HG02973 (cell line): ENCODE measurements around the gene CYB5R3.
"Not testable (repeated sequence)": the region's sequence is repeated elsewhere in the genome, so short reads cannot be mapped to it uniquely, and the experiment has no call there.

Experiments
- ATAC-seq: cut with Tn5 transposase; IDR thresholded peaks from one replicate; pipeline ENCODE4 v1.9.1; 2021; ENCODE audit warnings: moderate library complexity; ENCODE audit not compliant: unreplicated experiment

The CYB5R3 gene

DNA sequence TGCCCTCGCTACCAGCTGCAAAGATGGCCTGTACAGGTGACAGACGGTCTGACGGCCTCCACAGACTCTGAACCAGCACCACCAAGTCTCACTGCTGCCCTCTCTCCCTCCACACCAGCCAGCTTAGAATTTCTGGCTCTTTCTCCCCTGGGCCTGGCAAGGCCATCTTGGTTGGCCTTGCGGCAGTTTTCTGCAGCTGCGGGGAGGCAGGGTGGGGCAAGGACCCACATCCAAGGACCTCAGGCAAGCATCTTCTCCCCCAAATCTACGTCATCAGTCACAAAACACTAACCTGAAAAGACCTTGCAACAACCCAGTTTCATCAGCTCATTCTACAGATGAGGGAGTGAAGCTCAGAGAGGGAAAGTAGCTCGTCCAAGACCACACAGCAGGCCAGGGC, 22.8 kb downstream of the CYB5R3 start:
- ATAC-seq: no peak

DNA sequence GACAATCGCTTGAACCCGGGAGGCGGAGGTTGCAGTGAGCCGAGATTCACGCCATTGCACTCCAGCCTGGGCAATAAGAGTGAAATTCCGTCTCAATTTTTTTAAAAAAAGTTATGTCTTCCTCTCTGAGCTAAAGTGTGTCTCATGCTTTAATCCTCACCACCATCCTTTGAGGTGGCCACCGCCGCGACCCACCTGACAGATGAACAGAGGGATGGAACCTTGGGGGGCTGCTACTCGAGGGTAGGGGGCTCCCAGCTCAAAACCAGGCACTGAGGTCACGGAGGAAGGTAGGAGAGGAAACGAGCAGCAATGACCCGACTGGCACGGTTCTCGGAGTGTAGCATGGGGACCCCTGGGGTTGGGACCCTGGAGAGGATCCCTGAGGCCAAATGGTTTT, 23.8 kb downstream of the CYB5R3 start:
- no peak for ATAC-seq

DNA sequence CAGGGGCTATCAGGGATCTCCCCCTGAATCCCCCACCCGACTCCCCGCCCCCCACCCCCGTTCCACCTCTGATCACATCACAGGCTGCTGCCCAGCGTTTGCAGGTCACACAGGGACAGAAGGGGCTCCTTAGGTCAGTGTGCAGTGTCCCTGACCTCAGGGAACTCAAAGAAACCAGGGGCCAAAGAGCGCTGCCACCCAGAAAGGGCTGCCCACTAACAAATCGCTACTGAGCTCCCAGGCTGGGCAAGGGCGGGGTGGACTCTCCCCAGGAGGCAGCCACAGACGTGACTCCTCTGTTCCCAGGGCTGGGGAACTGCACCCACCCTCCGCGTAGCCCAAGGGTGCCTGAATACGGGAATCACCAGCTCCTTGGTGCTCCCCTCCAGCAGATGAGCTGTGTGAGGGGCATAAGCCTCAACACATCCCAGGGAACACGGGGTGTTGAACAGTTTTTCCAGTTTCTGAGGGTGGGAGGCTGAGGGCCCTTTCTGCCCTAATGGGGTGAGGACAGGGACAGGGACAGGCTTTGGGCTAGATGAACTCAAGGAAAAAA, 24.6 kb downstream of the CYB5R3 start:
- ATAC-seq: no peak

DNA sequence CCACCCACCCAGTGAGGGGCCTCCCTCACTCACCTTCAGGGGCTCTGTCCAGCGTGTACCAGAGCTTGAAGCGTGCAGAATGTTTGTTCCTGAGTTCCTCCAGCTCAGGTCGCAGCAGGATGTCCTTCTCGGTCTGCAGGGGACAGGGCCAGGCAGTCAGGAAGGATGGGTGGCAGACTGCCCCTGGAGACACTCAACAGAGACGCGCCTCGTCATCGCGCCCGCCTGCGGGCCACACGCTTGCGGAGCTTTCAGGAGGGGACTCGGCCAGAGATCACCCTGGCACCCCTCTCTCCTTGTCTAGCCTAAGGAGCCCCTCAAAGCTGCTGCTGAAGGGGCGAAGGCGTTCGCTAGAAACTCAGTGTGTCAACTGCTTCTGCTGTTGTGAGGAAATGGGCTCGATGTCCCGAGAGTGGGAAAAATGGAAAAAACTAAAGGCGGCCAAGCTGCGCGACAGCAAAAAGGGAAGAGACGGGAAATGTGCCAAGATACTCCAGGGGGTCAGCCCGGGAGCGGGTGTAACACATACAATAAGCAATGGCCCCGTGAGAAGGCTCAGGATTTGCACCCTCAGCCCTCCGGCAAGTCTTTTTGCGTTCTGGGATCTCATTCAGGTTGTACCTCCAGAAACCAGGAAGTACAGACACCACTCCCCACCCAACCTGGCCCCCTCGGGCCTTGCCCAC, 25.3 kb downstream of the CYB5R3 start:
- no peak for ATAC-seq

DNA sequence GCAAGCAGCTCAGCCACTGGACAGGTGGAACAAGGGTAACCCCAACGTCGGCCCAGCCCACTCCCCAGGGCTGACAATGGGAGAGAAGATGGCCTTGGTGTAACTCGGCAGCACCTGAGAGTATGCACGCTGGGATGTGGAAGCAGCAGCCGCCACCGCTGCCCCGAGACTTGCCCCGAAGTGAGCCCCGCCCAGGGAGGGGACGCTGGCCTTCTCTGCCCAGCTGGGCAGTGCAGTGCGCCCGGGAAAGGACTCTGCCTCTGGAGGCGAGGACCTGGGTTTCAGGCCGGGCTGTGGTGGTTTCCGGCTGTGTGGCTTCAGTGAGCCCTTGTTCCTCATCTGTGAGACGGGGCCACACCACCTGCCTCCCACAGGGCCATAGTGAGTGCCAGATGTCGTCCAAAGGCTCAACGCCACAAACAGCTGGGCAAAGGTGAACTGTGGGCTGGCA, 25.9 kb downstream of the CYB5R3 start:
- no peak for ATAC-seq

DNA sequence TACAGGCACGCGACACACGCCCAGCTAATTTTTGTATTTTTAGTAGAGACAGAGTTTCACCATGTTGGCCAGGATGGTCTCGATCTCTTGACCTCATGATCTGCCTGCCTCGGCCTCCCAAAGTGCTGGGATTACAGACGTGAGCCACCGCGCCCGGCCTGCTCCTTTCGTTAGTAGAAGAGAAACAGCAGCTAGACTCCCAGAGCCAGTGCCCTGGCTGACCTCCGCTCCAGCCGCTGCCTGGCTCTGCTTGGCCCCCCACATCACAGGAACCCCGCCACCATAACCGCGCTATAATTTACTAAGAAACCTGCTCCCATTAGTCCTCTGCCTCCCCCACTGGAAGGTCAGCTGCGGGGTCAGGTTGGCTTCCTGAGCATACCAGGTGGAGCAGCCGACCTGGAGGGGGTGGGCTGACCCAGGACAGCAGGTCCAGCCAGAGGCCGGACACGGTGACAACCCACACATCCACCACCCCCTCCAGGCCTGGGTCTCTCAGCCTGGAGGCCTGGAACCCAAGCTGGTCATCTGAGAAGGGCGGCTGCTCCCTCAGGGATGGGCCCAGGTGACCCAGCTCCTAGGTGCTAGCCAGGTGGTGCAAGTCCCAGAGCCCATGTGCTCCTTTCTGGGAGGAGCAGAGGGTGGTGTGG, 27.0 kb downstream of the CYB5R3 start:
- ATAC-seq: no peak

DNA sequence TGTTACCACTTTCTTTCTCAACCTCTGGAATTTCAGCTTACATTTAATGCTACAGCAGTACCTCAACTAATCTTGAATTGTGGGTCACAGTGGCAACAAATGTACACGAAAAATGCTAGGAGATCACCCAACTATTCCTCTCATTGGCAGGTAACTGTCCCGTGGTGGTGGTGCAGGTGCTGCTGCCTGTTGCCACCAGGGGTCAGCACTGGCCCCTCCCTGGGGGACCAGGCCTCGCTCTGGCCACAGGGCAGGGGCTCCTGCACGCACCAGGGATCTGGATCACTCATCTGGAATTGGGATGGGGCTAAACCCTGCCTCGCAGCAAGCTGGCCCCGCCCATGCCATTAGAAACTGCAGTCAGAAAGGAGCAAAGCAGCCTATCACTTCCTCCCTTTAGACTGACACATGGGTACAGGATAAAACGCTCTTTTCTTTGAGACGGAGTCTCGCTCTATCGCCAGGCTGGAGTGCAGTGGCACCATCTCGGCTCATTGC, 27.6 kb downstream of the CYB5R3 start:
- no peak for ATAC-seq

DNA sequence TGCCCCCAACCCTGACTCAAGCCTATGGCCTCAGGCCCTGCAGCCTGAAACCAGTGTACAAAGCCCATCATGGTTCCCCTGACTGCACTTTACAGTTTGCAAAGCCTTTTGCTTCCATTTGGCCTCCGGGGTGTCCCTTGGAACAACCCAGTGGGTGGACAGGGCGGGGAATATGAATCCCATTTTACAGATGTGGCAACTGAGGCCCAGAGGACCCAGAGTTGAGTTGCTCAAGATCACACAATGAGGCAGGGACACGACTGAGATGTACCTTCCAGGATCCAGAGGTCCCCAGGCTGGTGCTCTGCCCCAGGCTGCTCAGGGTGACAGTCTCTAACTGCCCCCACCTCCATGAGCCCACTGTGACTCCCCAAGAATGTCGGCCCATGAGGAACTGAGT, 29.1 kb downstream of the CYB5R3 start:
- no peak for ATAC-seq

DNA sequence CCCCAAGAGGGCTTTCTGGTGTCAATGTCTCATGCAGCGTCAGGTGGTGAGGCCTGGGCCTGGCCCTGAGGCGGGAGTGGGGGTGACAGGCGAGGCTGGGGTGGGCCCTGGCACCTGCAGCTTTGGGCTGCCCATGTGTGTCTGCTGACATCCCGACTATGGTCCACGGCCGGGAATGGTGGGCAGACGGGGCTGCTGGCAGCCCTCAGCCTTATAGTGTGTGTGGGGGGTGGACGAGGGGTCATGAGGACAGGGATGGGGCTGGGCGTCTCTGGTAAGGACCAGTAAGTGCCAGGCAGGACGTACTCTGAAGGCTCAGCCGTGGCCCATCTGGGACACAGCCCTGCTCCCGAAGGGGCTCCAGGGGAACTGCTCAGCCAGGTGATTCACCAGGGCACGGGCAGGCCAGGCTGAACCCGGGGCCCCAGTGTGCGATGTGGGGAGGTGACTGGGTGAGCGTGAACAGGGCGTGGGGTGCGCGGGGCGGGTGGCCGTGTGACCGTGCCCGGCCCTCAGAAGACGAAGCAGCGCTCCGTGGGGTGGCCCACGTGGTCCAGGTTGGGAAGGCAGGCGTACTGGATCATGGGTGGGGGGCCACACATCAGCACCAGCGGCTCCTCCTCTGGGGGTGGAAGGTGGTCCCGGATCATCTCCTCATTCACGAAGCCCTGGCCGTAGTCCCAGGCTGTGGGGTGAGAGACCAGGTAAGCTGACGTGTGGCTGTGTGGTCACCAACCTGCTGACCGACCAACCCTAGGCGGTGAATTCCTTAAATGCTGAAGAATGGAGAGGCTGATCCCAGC, 29.7 kb downstream of the CYB5R3 start:
- no peak for ATAC-seq

DNA sequence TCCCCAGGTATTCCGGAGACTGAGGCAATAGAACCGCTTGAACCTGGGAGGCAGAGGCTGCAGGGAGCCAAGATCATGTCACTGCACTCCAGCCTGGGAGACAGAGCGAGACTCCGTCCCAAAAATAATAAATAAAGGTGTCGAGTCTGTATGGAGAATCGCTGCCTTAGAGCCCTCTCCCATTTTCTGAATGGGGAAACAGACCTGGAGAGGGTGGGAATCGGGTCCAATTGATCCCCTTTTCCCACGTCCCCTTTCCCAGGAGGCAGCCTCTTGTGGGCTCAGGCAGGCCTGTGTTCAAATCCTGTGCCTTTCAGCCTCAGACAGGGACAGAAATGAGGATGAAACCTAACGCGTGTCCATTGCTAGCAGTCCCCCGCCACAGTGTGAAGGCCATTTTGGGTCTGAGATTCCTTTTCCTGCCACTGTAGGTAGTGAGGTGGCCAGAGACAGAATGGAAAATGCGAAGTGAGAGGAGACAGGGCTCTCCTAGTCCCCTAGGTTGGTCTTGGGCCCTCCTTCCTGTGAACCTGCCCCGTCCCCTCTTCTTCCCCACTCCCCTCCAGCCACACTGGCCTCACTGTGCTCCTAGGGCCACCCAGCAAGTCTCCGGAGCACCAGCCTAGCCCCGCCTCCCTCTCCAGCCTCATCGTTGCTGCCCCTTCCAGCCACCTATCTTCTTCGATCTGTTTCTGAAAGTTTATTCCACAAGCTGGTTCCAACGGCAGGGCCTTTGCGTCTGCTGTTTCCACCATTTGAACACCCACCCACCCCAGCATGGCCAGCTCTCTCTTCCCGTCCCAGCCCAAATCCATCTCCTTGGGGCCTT, 31.8 kb downstream of the CYB5R3 start:
- no peak for ATAC-seq

DNA sequence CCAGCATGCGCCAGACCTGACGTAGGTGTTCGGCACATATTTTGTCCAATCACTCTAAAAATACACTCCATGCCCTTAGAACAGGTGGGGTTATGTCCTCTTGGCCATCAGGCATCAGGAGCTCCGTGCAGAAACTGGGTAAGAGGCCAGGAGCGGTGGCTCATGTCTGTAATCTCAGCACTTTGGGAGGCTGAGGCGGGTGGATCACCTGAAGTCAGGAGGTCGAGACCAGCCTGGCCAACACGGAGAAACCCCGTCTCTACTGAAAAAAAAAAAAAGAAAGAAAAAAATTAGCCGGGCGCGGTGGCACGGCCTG, 33.4 kb downstream of the CYB5R3 start:
- not testable (repeated sequence) for ATAC-seq

DNA sequence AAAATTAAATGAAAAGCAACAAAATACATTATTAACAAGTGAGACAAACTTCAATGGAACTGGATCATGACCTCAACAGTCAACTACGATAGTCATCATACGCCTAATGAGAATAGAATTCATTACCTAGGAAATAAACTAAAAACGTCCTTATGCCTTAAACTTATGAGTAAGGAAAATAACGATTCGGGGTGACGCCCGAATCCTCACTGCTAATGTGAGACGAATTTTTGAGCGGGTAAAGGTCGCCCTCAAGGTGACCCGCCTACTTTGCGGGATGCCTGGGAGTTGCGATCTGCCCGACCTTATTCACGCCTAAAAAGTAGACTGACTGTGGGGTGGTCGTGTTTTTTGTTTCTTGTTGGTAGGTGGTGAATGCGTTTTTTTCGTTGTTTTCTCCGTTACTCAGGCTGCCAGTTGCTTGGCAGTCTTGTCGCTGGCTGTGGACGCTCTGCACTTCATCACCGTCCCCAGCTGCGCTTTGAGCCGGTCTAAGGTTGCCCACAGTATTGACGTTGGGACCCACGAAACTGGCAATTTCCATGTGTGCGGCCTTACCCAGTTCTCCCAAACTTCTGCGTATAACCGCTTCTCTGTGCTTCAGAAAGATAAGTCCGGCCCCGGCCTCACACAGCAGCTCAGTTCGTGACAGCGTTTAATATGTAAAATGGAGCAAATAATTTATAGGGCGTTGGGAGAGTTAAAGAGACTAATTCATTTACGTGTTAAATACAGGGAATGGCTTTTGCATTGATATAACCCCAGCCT, 33.9 kb downstream of the CYB5R3 start:
- ATAC-seq: peak; percentile 55

DNA sequence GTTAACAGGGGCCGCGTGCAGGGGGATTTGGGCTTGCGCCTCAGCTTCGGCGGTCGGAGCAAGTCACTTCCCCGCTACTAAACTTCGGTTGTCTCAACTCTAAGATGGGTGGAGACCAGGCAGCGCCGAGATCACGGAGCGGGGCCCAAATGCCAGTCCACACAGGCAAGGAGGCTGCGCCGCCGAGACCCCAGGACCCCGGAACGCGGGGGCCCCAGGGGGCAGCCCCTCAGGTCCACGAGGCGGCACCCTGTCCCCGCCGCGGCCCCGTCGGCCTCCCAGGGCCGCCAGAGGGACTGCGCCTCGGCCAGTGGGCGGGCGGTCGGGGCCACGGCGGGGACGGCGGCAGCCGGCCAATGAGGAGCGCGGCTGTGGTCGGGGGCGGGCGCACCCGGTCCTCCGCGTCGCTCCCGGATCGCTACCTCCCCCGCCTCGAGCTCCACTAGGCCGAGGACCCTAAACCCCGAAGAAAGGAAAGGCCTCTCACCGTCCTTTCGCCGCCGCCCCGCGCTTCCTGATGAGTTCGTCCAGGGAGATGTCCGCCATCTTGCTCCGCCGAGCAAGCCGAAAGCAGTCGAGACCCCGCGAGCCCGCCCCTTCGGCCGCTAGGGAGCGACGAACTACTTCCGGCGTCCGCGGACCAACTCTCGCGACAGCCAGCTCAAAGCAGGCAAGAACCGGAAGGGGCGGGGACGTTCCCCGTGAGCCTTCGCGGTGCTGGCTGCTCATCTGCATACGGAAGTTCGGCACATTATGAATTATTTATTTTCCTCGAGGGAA, 34.7 kb downstream of the CYB5R3 start, which contains the start of gene POLDIP3:
POLDIP3 (minus strand) TSS at position 572 of the 780 bp plus-strand sequence; CDS start at position 546, 26 bp downstream.
- peak; percentile 49 for ATAC-seq

DNA sequence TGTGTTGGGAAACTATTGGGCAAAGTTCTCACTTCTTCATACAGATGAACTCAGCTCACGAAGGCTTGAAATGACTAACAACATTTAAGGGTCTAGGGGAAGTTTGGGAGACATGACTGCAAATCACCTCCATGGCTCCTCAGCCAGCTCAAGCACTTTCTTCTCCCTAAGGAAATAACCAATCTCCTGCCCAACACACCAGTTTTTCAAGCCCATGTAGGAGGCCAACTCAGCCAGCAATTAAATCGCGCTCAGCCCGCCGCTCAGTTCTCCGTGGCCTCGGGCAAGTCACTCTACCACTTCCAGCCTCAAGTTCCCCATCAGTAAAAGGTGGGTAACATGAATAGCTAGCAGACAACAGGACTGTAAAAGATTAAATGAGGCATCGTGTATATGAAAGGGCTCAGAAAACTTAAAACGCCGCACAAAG, 35.3 kb downstream of the CYB5R3 start:
- no peak for ATAC-seq

DNA sequence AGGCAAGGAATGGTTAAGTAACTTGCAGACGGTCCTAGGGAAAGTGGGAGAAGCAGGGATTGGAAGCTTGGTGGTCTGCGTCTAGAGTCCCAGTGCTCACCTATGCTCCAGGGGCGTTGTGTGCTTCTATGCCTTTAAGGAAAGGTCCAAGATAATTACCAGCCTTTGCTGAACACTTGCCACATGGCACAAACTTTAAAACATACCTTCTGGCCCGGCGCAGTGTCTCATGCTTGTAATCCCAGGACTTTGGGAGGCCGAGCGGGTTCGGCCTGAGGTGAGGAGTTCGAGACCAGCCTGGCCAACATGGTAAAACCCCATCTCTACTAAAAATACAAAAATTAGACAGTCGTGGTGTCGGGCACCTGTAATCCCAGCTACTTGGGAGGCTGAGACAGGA, 36.9 kb downstream of the CYB5R3 start:
- no peak for ATAC-seq

DNA sequence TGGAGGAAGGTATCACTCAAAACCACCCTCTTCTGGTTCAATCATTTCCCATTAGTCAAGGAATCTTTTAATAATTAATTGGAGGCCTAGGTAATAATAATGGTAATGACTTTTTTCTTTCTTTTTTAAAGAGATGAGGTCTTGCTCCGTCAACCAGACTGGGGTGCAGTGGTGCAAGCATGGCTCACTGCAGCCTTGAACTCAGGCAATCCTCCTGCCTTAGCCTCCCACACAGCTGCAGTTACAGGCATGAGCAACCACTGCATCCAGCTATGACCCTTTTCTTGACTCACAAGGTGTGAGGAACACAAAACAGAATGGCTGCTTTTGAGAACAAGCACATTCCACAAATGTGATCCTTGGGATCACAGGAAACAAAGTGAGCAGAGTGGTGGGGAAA, 38.1 kb downstream of the CYB5R3 start:
- ATAC-seq: no peak

DNA sequence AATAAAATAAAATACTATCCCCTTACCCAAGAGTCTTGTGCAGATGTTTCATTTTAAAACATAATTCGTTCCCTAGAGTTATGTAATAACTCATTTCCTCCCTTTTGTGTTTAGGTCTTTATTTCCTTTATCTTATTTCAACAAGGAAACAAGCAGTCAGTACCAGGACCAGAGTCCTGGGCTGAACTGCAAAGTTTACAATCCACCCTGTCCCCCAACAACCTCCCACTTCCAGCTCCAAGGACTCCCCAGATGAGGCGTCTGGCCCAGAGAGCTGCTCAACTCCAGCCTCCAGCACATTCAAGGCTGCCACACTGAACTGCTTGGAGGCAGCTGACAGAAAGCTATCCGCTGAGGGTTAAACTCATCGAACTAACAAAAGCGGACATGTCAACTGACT, 39.0 kb downstream of the CYB5R3 start:
- no peak for ATAC-seq

DNA sequence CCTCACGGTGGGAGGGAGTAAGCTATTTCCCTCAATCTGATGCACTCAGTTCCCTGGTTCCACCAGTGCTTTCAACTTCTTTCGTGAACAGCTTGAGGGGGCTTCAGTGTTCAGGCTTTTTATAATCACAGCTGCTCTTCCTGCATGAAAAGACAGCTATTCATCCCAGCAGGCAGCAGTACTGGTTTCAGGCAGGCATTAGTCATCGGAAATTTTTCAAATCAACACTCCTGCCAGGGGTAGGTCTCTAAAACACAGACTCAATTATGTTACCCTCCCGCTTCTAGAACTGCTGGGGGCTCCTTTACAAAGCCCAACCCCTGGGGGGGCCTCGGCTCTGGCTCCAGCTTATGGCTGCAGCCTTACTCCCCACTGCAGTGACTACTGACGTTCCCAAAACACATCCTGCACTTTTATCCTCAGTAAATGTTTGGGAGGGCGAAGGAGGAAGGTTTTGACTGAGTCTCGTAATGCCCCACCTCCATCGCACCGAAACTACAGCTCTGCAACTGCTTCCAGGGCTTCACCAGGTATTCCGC, 40.3 kb downstream of the CYB5R3 start:
- no peak for ATAC-seq
